Prostate gland (tissue), 2 donors: ENCODE results near the gene ERVMER34-1. TPM values are rescaled to one million over a fixed set of nuclear protein-coding genes. Genes with fewer than 3 reads are reported as not detected.

Experiments
- DNase-seq: peaks from one replicate; pipeline ENCODE4 v3.0.0-alpha.2; 2019; ENCODE audit warnings: low spot score
- H3K27ac ChIP-seq, 2 donors: fragments of 200-600 bp; sonication (generic); 2 replicates each; pipeline ENCODE4 v1.5.1; 2017 to 2019
- H3K27me3 ChIP-seq: fragments of 200-600 bp; sonication (generic); replicated peaks from 2 replicates; pipeline ENCODE4 v1.5.1; 2019; ENCODE audit not compliant: insufficient read depth
- H3K36me3 ChIP-seq, 2 donors: fragments of 200-600 bp; sonication (generic); 1 replicate in 1 of 2; 2 replicates in 1 of 2; pipeline versions ENCODE4 v1.5.1 to v1.8.1; 2017 to 2019
- H3K4me1 ChIP-seq: fragments of 200-600 bp; sonication (generic); replicated peaks from 2 replicates; pipeline ENCODE4 v1.5.1; 2019
- H3K4me3 ChIP-seq, 2 donors: fragments of 200-600 bp; sonication (generic); 2 replicates each; pipeline ENCODE4 v1.5.1; 2017 to 2019
- H3K9me3 ChIP-seq: fragments of 200-600 bp; sonication (generic); 2 replicates; pipeline ENCODE4 v1.5.1; 2017
- POLR2A ChIP-seq: fragments of 450-650 bp; IDR thresholded peaks from one replicate; pipeline ENCODE4 v1.6.1; 2016; ENCODE audit warnings: antibody characterized with exemption, mild to moderate bottlenecking
- POLR2AphosphoS5 ChIP-seq: sonication (generic); formaldehyde crosslinking; IDR thresholded peaks from one replicate; pipeline ENCODE4 v1.6.1; 2017; ENCODE audit warnings: antibody characterized with exemption
- WGBS: methylation state at CpG from one replicate; pipeline ENCODE4 v1.1.5; 2018; 5-methylcytosine and 5-hydroxymethylcytosine counted together
- intact Hi-C: fragments of 100-400 bp; cut with DNase I; formaldehyde crosslinking; loops from one replicate; pipeline ENCODE4 v1.14.2; 2022
- total RNA-seq, 2 donors: library from RNA; depleted of rRNA; stranded (reverse); fragments of >200 nt; gene quantifications; one replicate each; pipeline ENCODE4 v1.1.0, GENCODE V29; 2016
- TF ChIP-seq, protein P1 (sequence below), 4 experiments: fragments of 200-600 bp in 2 of 4; fragments of 450-650 bp in 2 of 4; sonication (generic) in 2 of 4; IDR thresholded peaks; 1 replicate in 3 of 4; 2 replicates in 1 of 4; pipeline ENCODE4 v1.5.1; 2016 to 2019; ENCODE audit warnings: antibody characterized with exemption in 4 of 4, mild to moderate bottlenecking in 2 of 4, moderate library complexity in 2 of 4

Gene ERVMER34-1
- total RNA-seq, 2 donors from 2014 or later, result 1.2 to 1.4 TPM

DNA sequence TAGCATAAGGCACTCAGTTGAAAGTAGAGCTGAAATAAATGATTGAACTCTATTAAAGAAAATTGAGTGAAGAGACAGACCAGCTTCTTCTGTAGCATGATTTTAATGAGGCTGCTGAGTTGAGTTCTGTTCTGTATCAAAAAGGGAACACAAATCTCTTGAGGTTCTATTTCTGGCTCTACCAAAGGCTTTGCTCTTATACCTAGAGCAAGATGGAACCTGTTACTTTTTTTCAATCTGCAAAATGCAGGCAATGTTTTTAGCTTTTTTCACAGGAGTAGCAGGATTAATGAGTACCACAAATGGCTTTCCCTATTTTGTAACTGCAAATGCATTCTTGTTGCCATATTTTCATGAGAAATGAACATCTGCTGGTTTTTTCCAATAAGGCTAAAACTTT lies 4.2 kb upstream of the ERVMER34-1 start:
- H3K9me3 ChIP-seq, result no peaks in the 10 kb centered on the region
- no peak overlapping the region for H3K27ac ChIP-seq
- intact Hi-C loops, result no loop called here
- no peak overlapping the region for H3K4me3 ChIP-seq
- H3K4me1 ChIP-seq, result no peaks in the 10 kb centered on the region
- no peak for DNase-seq
- no peaks in the 10 kb centered on the region for H3K36me3 ChIP-seq
- H3K27me3 ChIP-seq, result no peaks in the 10 kb centered on the region
- no peak for TF ChIP-seq POLR2AphosphoS5
- no peak for TF ChIP-seq POLR2A
- TF ChIP-seq, protein P1, sequence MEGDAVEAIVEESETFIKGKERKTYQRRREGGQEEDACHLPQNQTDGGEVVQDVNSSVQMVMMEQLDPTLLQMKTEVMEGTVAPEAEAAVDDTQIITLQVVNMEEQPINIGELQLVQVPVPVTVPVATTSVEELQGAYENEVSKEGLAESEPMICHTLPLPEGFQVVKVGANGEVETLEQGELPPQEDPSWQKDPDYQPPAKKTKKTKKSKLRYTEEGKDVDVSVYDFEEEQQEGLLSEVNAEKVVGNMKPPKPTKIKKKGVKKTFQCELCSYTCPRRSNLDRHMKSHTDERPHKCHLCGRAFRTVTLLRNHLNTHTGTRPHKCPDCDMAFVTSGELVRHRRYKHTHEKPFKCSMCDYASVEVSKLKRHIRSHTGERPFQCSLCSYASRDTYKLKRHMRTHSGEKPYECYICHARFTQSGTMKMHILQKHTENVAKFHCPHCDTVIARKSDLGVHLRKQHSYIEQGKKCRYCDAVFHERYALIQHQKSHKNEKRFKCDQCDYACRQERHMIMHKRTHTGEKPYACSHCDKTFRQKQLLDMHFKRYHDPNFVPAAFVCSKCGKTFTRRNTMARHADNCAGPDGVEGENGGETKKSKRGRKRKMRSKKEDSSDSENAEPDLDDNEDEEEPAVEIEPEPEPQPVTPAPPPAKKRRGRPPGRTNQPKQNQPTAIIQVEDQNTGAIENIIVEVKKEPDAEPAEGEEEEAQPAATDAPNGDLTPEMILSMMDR (IDR thresholded peaks at IDR 0.05), result no peak

DNA sequence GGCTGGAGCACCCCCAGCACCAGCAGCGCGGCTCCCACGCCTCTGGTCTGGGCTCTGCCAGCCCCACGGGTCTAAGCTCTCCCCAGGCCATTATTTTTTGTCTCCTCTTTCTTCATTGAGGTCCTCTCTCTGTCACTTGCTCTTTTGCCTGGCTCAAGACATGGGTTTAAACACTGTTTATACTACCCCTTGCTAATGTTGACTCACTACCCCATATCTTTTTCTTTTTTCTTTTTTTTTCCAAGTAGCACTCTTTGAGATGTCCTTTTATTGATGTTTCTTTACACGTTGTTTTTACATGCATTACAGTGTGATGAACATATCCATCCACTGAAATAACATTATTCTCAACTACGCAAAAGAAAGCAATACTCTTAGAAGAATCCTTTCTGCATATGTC lies 1.7 kb upstream of the ERVMER34-1 start:
- Histone ChIP-seq H3K4me1 (no peaks in the 10 kb centered on the region), H3K27me3 (no peaks in the 10 kb centered on the region), H3K4me3 (no peak overlapping the region), H3K27ac (no peak overlapping the region), H3K36me3 (no peaks in the 10 kb centered on the region), H3K9me3 (no peaks in the 10 kb centered on the region)
- no peak for DNase-seq
- no peak for TF ChIP-seq POLR2A
- TF ChIP-seq POLR2AphosphoS5, result no peak
- TF ChIP-seq, protein P1 (IDR thresholded peaks at IDR 0.05), result no peak
- WGBS, result 94% methylated on average over 6 of the region's 6 CpGs
- intact Hi-C loops, result no loop called here

DNA sequence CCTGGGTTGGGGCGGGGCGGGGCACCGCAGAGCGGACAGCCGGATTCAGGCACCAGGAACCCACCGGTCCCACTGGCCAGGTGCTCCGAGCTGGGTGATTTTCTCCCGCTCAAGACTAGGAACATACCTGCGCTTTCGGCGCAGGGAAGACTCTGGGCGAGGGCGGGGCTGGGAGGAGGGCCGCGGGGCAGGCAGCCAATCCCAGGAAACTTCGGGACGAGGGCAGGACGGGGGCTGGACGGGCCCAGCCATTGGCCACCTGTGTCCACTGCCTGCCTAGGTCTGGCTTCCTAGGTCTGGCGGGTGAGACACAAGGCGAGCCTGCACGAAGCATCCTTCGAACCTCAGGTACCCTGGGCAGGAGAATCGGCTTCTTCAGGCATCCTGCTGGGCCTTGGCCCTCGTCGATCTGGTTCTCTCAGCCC lies 274 bp upstream of the ERVMER34-1 start:
- Histone ChIP-seq H3K4me3 (peak overlapping the region; percentile 34 to 48), H3K27ac (peak overlapping the region; percentile 35 to 55), H3K36me3 (no peaks in the 10 kb centered on the region), H3K9me3 (no peaks in the 10 kb centered on the region), H3K27me3 (no peaks in the 10 kb centered on the region), H3K4me1 (no peaks in the 10 kb centered on the region)
- TF ChIP-seq, protein P1 (IDR thresholded peaks at IDR 0.05), result no peak
- TF ChIP-seq POLR2AphosphoS5, result peak; percentile 28
- no peak for TF ChIP-seq POLR2A
- intact Hi-C loops, result no loop called here
- DNase-seq, result peak; percentile 68
- 7% methylated on average over 26 of the region's 26 CpGs for WGBS

DNA sequence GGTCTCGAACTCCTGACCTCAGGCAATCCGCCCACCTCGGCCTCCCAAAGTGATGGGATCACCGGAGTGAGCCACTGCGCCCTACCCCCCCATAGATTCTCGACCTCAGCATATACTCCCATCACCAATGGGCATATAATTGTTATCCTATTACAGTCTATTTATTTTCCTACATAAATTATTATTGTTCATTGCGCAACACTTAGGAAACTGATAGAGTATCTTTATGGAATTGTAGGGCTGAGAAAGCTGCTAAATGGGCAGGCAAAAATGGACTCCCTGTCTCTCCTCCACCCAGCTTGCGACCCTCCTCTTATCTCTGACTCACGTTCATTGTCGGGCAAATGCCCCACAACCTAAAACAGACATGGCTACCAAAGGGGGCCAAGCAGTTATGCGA lies 1.0 kb downstream of the ERVMER34-1 start:
- no peak for DNase-seq
- H3K4me1 ChIP-seq, result no peaks in the 10 kb centered on the region
- TF ChIP-seq POLR2A (no peak), POLR2AphosphoS5 (no peak)
- TF ChIP-seq, protein P1 (IDR thresholded peaks at IDR 0.05), result no peak
- intact Hi-C loops, result no loop called here
- WGBS, result 98% methylated on average over 11 of the region's 11 CpGs
- H3K27me3 ChIP-seq, result no peaks in the 10 kb centered on the region
- H3K4me3 ChIP-seq, result no peak overlapping the region
- H3K27ac ChIP-seq, result no peak overlapping the region
- no peaks in the 10 kb centered on the region for H3K36me3 ChIP-seq
- no peaks in the 10 kb centered on the region for H3K9me3 ChIP-seq

DNA sequence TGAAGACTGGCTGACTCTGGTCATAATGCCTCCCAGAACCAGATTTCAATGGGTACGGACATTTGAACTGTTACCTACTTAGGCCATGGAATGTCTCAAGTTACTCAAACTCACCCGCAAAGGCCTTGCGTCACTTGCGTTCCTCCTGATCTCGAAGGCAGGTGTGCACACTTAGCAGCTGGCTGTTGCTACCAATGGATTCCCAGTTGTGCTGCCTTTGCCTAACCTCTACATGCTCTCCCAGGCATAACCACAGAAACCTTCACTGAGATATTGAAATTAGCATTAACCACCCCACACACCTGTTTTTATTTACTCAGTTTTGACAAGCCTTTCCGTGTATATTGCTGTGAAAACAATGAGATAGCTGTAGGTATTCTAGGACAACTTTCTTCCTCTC lies 2.8 kb downstream of the ERVMER34-1 start:
- Histone ChIP-seq H3K9me3 (no peaks in the 10 kb centered on the region), H3K27me3 (no peaks in the 10 kb centered on the region), H3K36me3 (no peaks in the 10 kb centered on the region), H3K4me1 (no peaks in the 10 kb centered on the region), H3K27ac (no peak overlapping the region), H3K4me3 (no peak overlapping the region)
- intact Hi-C loops, result no loop called here
- WGBS, result 95% methylated on average over 6 of the region's 6 CpGs
- no peak for DNase-seq
- TF ChIP-seq POLR2A (no peak), POLR2AphosphoS5 (no peak)
- TF ChIP-seq, protein P1 (IDR thresholded peaks at IDR 0.05), result no peak
